Central memory CD8-positive, alpha-beta T cell (primary cell): ENCODE measurements around the gene PSME4.
"Not testable (repeated sequence)": the region's sequence is repeated elsewhere in the genome, so short reads cannot be mapped to it uniquely, and the experiment has no call there.

Experiments
- ATAC-seq: fragments of 150-1000 bp; cut with Tn5 transposase; replicated peaks from 2 replicates; pipeline ENCODE4 v1.10.0; 2022; ENCODE audit warnings: mild to moderate bottlenecking, moderate FRiP score, moderate number of reproducible peaks; ENCODE audit not compliant: poor library complexity, severe bottlenecking; ENCODE audit errors: extremely low read depth
- DNase-seq, 2 donors: peaks; one replicate each; pipeline ENCODE4 v3.0.0; 2021; ENCODE audit warnings: low spot score in 2 of 2
- H3K27ac Mint-ChIP-seq: one replicate; pipeline ENCODE4 v1.8.0; 2022; ENCODE audit warnings: low read depth, mild to moderate bottlenecking, moderate library complexity, mixed read lengths
- H3K27me3 Mint-ChIP-seq: one replicate; pipeline ENCODE4 v1.8.0; 2022; ENCODE audit warnings: mixed read lengths
- H3K36me3 Mint-ChIP-seq: one replicate; pipeline ENCODE4 v1.8.0; 2022; ENCODE audit warnings: mild to moderate bottlenecking, moderate library complexity, mixed read lengths; ENCODE audit not compliant: insufficient read depth
- H3K4me1 Mint-ChIP-seq: one replicate; pipeline ENCODE4 v1.8.0; 2022; ENCODE audit warnings: mixed read lengths
- H3K4me3 Mint-ChIP-seq: one replicate; pipeline ENCODE4 v1.8.0; 2022; ENCODE audit warnings: mild to moderate bottlenecking, moderate library complexity, mixed read lengths
- H3K9me3 Mint-ChIP-seq: one replicate; pipeline ENCODE4 v1.8.0; 2022; ENCODE audit warnings: mixed read lengths

PSME4 gene

GRCh38 chr2:53991948-53992347, 21.2 kb upstream of the PSME4 start:
- Mint-ChIP-seq H3K27me3 (no peaks in the 10 kb centered on the region), H3K27ac (peak overlapping the region; percentile 94), H3K36me3 (peaks cover 3% of the 10 kb centered on the region), H3K9me3 (no peaks in the 10 kb centered on the region), H3K4me1 (peaks cover 38% of the 10 kb centered on the region), H3K4me3 (no peak overlapping the region)
- no peak for ATAC-seq
- no peak for DNase-seq

- Mint-ChIP-seq H3K4me3 (no peak overlapping the region), H3K9me3 (no peaks in the 10 kb centered on the region), H3K27me3 (no peaks in the 10 kb centered on the region), H3K4me1 (peaks cover 37% of the 10 kb centered on the region), H3K36me3 (peaks cover 3% of the 10 kb centered on the region), H3K27ac (no peak overlapping the region)
- DNase-seq = no peak
- ATAC-seq = no peak
Observed at GRCh38 chr2:53989210-53989862, 18.5 kb upstream of the PSME4 start.

GRCh38 chr2:53987336-53987921, 16.6 kb upstream of the PSME4 start:
- Mint-ChIP-seq H3K9me3 (no peaks in the 10 kb centered on the region), H3K27me3 (no peaks in the 10 kb centered on the region), H3K36me3 (no peaks in the 10 kb centered on the region), H3K27ac (peak overlapping the region; percentile 39), H3K4me1 (peaks cover 25% of the 10 kb centered on the region), H3K4me3 (no peak overlapping the region)
- DNase-seq = no peak
- no peak for ATAC-seq

GRCh38 chr2:53985646-53986045, 14.9 kb upstream of the PSME4 start:
- Mint-ChIP-seq H3K4me3 (no peak overlapping the region), H3K9me3 (no peaks in the 10 kb centered on the region), H3K4me1 (peaks cover 19% of the 10 kb centered on the region), H3K27me3 (no peaks in the 10 kb centered on the region), H3K36me3 (peaks cover 2% of the 10 kb centered on the region), H3K27ac (no peak overlapping the region)
- DNase-seq (no peak), ATAC-seq (no peak)

DNA sequence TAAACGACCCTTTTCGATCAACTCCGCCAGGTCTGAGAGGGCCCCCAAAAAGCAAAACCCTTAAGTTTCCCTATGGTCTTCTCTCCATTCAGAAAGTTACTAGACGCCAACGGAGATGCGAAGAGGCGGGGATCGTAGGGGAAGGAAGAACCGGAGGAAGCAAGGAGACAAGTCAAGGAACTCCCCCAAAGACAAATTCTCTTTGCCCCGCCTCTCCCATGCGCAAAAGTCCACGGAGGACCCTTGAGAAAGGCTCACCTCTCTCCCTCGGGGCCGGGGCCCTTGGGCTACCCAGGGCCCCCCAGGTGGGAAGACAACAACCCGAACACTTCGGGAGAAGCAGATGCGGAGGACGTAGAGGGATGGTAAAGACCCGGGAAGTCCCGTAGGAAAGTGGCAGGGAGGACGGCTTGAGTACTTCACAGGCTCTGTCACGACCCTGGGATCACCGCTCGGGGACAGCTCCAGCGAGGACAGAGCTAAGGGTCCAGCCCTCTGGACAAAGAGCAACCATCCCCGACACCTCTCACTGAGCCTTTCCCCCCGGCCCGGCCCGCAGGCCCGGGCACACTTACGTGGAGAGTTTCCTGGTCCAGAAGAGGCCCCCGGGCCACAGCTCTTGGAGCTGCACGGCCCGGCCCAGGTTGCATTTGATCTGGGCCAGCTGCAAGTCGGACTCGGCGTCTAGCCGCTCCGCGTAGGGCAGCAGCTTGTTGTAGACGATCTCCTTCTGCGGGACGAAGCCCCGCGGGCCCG, 647 bp downstream of the PSME4 start:
- peak overlapping the region; percentile 96 for H3K4me3 Mint-ChIP-seq
- ATAC-seq (peak; percentile 41), DNase-seq (peak in 1 of 2 donors; percentile 23)
- no peaks in the 10 kb centered on the region for H3K27me3 Mint-ChIP-seq
- H3K36me3 Mint-ChIP-seq = peaks cover 18% of the 10 kb centered on the region
- H3K4me1 Mint-ChIP-seq = peaks cover 55% of the 10 kb centered on the region
- H3K9me3 Mint-ChIP-seq = no peaks in the 10 kb centered on the region
- H3K27ac Mint-ChIP-seq = peak overlapping the region; percentile 98

- Mint-ChIP-seq H3K36me3 (peaks cover 14% of the 10 kb centered on the region), H3K27ac (peak overlapping the region; percentile 98), H3K27me3 (no peaks in the 10 kb centered on the region), H3K4me3 (peak overlapping the region; percentile 96), H3K9me3 (no peaks in the 10 kb centered on the region), H3K4me1 (peaks cover 63% of the 10 kb centered on the region)
- DNase-seq = no peak
- ATAC-seq = no peak
Observed at GRCh38 chr2:53969285-53969967, 1.4 kb downstream of the PSME4 start.

DNA sequence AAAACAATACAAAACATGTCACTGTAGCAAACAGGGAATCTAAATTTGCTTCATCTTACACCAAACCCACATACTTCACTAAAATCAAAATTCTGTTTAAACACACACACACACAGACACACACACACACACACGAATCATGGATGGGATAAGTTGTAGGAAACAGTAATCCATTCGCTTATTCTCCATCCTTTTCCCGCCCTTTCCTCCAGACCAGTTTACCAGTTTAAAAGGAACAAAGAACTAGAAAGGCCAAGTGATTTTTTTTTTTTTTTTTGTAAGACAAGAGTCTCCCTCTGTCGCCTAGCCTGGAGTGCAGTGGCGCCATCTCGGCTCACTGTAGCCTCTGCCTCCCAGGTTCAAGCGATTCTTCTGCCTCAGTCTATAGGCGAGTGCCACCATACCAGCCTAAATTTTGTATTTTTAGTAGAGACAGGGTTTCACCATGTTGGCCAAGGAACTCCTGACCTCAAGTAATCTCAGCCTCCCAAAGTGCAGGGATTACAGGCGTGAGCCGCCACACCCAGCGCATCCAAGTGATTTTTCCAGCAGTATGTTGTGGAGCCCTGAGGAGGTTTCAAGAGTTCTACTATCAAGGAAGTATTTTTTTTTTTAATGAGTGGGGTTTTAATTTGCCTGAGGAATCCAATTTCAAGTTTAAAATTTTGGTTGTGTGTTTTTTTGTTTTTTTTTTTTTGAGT, 5.7 kb downstream of the PSME4 start:
- peaks cover 80% of the 10 kb centered on the region for H3K4me1 Mint-ChIP-seq
- peak overlapping the region; percentile 10 for H3K4me3 Mint-ChIP-seq

DNA sequence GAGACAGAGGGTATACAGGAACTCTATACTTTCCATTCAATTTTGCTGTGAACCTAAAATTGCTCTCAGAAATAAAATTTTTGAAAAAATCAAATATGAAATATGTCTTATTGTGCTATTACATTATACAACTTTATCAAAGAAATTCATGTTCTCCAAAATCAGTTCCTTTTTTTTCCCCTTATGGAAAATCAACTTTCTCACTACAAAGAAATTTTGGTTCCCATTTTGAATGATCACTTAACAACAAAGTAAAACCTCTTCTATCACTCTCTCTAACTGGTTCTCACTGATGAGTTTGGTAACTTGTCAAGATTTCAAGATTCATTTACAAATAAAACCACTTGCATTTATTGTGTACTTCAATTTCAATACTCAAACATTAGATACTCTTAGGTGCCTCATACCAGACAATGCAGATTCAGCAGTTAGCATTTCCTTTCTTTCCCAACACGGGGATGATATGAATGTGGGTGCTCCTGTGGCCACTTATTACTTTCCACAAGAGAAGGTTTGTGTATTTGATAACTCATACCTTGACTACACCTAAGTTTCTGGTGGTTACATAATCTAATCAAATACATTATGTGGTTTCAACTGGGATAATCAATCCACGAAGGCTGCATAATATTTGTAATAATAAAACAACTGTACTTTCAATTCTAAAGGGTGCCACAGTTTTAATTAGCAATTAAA, 6.4 kb downstream of the PSME4 start:
- H3K4me1 Mint-ChIP-seq = peaks cover 80% of the 10 kb centered on the region
- H3K36me3 Mint-ChIP-seq = peaks cover 8% of the 10 kb centered on the region
- H3K9me3 Mint-ChIP-seq = no peaks in the 10 kb centered on the region
- DNase-seq (no peak), ATAC-seq (no peak)
- peak overlapping the region; percentile 67 for H3K27ac Mint-ChIP-seq
- H3K27me3 Mint-ChIP-seq = no peaks in the 10 kb centered on the region
- peak overlapping the region; percentile 10 for H3K4me3 Mint-ChIP-seq

More for the DNA sequence above, 5.7 kb downstream of the PSME4 start:
- DNase-seq = no peak
- no peaks in the 10 kb centered on the region for H3K9me3 Mint-ChIP-seq
- H3K27ac Mint-ChIP-seq = peak overlapping the region; percentile 67
- no peak for ATAC-seq
- H3K36me3 Mint-ChIP-seq = peaks cover 13% of the 10 kb centered on the region
- no peaks in the 10 kb centered on the region for H3K27me3 Mint-ChIP-seq

DNA sequence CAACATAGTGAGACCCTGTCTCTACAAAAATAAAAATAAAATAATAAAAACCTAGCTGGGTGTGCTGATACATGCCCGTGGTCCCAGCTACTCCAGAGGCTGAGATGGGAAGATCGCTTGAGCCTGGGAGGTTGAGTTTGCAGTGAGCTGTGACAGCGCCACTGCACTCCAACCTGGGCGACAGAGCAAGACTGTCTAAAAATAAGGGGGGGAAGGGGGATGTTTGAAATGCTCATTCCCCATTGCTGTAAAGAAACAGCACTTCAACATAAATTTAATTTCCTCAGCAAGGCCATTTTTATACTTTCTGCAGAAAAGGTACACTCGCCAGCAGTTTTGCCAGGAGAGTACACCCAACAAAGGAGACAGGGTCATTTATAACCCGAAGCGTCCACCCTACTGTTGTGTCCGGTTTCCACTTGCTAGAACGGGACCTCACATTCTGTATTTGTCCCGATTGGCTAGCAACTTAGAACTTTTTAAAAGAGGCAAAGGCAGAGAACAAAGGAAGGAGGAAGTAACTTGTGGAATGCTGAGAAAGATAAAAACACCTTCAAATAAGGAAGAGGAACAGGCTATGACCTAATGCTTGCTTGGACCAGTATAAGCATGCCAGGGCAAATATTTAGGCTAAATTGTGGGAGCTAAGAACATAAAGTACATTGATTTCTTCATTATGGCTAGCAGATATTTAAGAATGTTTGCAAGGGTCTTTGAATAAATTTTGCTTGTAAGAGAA, 9.1 kb downstream of the PSME4 start:
- not testable (repeated sequence) for H3K27me3 Mint-ChIP-seq, DNase-seq, H3K9me3 Mint-ChIP-seq, ATAC-seq, H3K36me3 Mint-ChIP-seq, H3K4me3 Mint-ChIP-seq
- H3K4me1 Mint-ChIP-seq = peaks cover 71% of the 10 kb centered on the region
- H3K27ac Mint-ChIP-seq = peak overlapping the region; percentile 74

GRCh38 chr2:53960476-53960875, 10.3 kb downstream of the PSME4 start:
- Mint-ChIP-seq H3K4me1 (peaks cover 75% of the 10 kb centered on the region), H3K9me3 (no peaks in the 10 kb centered on the region), H3K36me3 (peaks cover 10% of the 10 kb centered on the region), H3K27me3 (no peaks in the 10 kb centered on the region), H3K27ac (peak overlapping the region; percentile 74), H3K4me3 (peak overlapping the region; percentile 45)
- no peak for DNase-seq
- no peak for ATAC-seq

DNA sequence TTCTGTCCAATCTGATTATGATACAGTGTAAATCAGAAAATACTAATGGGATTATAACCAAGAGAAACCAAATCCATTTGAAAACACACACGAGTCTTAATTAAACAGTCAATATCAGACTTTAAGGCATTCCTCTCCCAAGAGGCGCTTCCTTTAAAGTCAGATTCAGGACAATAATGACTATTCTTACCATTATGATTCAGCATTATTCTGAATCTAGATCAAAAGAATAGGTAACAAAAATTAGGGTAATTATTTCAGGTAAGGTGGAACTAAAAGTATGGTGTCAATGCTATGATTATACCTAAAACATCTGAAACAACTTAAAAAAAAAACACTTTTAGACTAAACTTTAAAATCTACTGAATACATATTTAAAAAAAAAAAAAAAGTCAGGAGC, 12.3 kb downstream of the PSME4 start:
- H3K4me1 Mint-ChIP-seq = peaks cover 65% of the 10 kb centered on the region
- DNase-seq = no peak
- H3K9me3 Mint-ChIP-seq = no peaks in the 10 kb centered on the region

More for the DNA sequence above, 12.3 kb downstream of the PSME4 start:
- Mint-ChIP-seq H3K4me3 (no peak overlapping the region), H3K36me3 (peaks cover 9% of the 10 kb centered on the region), H3K27me3 (no peaks in the 10 kb centered on the region), H3K27ac (no peak overlapping the region)
- ATAC-seq = no peak
